GM21576 (cell line): ENCODE results near the gene WDR74.

ENCODE experiments used
- ATAC-seq: cut with Tn5 transposase; IDR thresholded peaks from one replicate; pipeline ENCODE4 v1.9.1; 2021; ENCODE audit warnings: mild to moderate bottlenecking, moderate library complexity; ENCODE audit not compliant: unreplicated experiment

The WDR74 gene

DNA sequence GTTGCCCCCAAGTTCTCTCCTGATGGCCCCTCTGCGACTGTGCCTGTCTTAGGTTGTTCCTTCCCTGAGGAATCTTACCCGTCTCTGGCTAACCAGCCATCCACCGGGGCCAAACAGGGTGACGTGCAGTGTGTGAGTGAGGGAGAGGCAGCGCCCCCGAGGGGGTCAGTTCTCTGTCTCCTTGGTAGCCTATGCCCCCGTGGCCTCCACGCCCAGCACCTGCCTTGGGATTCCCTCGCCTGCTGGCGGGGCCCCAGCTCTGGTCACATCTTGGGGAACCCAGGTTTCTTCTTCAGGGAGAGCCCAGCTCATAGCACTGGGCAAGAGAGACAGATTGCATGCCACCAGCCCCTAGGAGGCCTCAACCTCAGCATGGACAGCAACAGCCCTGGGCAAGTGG, 39.9 kb downstream of the WDR74 start:
- no peak for ATAC-seq

DNA sequence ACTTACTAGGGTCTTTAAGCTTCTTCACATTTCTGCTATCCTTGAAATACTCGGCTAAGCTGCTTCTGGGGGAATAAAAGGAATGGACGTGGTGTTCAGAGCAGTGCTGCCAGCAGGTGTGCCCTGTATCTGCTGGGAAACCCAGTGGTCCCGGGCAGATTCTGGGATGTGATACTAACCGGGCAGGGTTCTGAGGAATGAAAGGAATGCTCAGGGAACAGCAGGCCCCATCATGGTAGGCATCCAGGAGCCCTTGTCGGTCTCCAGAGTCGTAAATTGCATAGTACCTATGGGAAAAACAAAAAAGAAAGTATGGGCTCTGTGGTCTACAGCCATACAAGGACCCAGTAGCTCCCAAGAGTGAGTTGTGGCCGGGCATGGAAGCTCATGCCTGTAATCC, 43.1 kb downstream of the WDR74 start:
- ATAC-seq: no peak

DNA sequence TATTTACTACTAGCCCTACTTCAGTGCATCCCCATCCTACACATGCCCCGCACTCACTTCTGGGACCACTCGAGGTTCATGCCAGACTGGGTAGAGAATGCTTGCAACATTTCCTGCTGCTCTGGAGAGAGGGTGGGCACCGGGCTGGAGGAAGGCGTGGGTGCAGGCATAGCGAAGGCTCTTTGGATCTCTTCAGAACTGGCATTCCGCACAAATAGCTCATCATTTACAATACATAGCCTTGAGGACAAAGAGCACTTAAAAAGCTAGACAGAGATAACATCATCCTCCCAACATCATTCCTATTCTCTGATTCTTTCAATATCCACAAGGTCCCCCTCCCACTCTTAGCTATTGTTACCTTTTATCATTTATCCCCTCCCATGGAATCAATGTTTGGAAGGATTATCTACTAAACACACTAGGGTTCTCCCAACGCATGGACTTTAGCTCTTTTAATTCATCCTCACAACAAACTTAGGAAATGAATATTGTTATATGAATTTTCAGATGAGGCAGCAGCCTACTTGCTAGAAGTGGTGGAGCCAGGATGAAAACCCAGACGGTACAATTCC, 45.1 kb downstream of the WDR74 start:
- ATAC-seq: no peak

DNA sequence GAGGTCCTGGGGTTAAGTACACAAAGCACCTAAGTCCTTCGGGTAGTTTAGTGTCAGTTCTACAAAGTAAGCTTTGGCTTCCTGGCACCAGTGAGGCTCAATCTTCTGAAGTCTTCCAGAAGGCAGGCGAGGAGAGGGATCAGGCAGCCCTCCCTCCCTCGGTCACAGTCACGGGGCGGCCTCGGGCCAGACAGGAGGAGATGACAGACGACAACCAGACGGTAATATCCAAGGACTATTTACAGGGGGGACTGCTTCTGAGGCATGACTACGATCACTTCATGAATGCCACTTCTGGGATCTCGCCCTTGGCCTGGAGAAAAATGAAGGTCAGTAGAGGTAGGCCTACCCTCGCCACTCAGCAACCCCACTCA, 47.2 kb downstream of the WDR74 start:
- ATAC-seq: no peak

DNA sequence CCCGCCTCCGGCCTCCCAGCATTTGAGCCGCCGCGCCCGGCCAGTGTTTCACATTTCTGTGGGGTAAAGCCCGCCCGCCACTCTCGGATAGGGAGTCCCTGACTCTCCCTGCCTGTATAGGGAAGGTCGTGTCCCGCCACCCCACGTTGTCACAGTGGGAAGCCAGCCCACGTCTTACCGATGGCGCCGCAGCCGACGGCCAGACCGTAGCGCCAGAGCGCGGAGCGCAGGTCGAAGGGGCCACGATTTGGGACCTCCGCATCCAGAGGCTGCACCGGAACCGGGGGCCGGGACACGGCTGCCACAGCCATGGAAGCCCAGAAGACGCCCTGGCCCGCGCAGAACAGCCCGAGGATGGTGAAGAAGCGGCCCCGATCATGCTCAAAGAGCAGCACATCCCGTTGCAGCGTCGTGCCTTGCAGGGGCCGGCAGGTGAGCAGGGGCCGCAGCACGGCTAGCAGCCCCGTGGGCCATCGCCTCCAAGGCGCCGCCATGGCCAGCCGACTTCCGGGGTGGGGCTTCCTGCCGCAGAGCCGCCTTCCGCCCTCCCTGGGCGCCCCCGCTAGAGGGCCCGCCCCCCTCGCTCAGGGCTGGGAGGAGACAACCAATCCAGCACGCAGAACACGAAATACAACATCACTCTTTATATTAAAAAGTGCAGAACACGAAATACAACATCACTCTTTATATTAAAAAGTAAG, 47.7 kb downstream of the WDR74 start, which contains the start of gene TMEM223:
TMEM223 (minus strand) TSS at position 506 of the 701 bp plus-strand sequence; CDS start at position 494, 12 bp downstream.
- peak; percentile 49 for ATAC-seq

DNA sequence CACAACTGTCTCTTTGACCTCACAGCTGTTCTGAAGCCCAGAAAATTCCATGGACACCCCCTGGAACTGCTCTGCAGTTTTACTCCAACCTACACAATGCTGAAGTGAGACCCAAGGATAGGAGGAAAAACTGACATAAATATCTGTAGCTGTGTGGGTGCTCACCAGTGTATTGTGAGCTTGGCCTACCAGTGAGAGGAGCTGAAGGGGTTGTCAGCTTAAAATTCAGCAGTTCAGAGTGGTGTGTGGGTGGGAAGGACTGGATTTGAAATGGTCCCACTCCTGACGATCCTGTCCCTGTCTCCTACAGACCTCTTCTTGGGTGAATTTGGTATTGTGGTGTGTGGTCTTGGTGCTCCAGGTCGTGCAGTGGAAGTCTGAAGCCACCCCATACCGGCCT, 49.8 kb downstream of the WDR74 start:
- ATAC-seq: no peak

DNA sequence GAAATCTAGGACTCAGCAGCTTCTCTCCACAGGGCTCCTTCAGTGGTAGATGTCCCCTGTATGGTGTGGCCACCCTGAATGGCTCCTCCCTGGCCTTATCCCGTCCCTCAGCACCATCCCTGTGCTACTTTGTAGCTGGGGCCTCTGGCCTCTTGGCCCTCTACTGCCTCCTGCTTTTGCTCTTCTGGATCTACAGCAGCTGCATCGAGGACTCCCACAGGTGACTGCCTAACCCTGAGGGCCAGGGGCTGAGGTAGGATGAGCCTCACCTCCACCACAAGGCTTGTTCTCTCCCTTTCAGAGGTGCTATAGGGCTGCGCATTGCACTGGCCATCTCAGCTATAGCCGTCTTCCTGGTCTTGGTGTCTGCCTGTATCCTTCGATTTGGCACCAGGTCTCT, 50.4 kb downstream of the WDR74 start:
- ATAC-seq: no peak

DNA sequence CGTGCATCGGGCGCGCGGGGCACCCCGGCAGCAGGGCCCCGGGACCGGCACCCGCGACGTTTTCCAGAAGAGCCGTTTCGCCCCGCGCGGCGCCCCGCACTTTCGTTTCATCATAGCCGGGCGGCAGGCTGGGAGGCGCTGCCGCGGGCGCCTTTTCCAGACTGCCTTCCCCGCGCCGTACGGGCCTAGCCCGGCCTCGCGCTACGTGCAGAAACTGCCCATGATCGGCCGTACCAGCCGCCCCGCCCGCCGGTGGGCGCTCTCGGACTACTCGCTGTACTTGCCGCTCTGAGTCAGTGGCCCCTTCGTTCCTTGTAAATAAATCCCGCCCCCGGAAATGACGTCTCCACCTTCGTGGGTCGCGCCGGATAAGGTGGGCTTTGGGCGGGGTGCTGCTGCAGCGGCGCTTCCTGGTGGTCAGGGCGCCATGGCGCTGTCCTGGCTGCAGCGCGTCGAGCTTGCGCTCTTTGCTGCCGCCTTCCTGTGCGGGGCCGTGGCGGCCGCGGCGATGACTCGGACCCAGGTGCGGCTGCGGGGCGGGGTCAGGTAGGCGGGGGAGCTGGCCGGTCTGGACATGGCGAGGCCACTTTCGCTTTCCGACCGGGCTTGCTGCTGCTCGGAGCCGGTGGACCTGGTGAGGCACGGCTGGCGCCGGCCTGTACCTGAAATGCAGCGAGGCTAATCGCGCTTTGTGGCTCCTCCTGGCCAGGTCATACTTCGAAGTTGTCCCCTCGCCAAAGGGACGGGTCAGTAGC, 52.2 kb downstream of the WDR74 start, which contains the start of gene TMEM179B:
TMEM179B (plus strand) TSS at position 398 of the 755 bp plus-strand sequence; CDS start at position 428, 30 bp downstream.
- ATAC-seq: peak; percentile 73

DNA sequence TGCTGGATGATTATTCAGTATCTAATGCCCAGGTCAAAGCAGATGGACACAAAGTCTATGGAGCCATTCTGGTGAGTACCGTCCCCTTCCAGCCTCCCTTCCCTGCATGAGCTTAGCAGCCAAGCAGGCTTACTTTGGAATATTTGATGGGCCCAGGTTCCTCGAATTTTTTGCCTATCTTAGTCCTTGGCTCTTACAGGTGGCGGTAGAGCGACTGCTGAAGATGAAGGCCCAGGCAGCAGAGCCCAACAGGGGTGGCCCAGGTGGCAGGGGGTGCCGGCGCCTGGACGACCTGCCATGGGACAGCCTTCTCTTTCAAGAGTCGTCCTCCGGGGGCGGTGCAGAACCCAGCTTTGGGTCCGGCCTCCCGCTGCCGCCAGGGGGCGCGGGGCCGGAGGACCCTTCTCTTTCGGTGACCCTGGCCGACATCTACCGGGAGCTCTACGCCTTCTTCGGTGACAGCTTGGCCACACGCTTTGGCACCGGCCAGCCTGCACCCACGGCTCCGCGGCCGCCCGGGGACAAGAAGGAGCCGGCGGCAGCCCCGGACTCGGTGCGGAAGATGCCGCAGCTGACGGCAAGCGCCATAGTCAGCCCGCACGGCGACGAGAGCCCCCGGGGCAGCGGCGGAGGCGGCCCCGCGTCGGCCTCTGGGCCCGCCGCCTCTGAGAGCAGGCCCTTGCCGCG, 52.9 kb downstream of the WDR74 start:
- ATAC-seq: peak; percentile 53
